ENCODE measurements around the gene VTI1B. TPM values are rescaled to one million over a fixed set of nuclear protein-coding genes. Genes with fewer than 3 reads are reported as not detected.
"Not testable (repeated sequence)": the region's sequence is repeated elsewhere in the genome, so short reads cannot be mapped to it uniquely, and the experiment has no call there.

VTI1B gene
- total RNA-seq, 2 donors from 2014 or later = 47.9 to 58.3 TPM

DNA sequence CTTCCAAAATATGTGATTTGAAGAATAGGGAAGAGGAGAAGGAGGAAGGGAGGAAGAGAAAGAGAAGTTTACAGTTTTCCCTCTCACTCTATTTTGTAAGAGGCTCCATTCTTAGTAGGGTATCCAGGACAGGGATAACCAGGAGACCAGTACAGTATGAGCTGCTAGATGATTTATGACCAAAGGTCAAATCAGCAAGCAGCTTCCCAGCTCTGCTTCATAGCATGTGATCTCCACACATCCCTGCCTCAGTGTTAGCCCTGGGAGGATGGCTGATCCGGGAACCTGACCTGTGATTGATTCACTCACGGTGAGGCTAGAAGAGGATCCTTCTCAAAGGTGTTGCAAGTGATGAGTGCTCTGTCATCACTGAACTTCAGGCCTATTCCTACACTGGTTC, 43.8 kb upstream of the VTI1B start:
- ATAC-seq (ENCODE audit: insufficient number of reproducible peaks, low FRiP score, low read depth) = no peak

GRCh38 chr14:67717048-67717447, 42.6 kb upstream of the VTI1B start:
- no peak for DNase-seq (ENCODE audit: low spot score)
- Histone ChIP-seq H3K4me3 (no peak overlapping the region), H3K4me1 (ENCODE audit: control insufficient read depth in 1 of 2, low read depth in 2 of 2) (peaks cover 0 to 4% of the 10 kb centered on the region in 2 donors), H3K27me3 (replicated peaks; ENCODE audit: insufficient read depth) (no peaks in the 10 kb centered on the region), H3K36me3 (no peaks in the 10 kb centered on the region), H3K9me3 (no peaks in the 10 kb centered on the region), H3K27ac (no peak overlapping the region)
- TF ChIP-seq, protein P1, sequence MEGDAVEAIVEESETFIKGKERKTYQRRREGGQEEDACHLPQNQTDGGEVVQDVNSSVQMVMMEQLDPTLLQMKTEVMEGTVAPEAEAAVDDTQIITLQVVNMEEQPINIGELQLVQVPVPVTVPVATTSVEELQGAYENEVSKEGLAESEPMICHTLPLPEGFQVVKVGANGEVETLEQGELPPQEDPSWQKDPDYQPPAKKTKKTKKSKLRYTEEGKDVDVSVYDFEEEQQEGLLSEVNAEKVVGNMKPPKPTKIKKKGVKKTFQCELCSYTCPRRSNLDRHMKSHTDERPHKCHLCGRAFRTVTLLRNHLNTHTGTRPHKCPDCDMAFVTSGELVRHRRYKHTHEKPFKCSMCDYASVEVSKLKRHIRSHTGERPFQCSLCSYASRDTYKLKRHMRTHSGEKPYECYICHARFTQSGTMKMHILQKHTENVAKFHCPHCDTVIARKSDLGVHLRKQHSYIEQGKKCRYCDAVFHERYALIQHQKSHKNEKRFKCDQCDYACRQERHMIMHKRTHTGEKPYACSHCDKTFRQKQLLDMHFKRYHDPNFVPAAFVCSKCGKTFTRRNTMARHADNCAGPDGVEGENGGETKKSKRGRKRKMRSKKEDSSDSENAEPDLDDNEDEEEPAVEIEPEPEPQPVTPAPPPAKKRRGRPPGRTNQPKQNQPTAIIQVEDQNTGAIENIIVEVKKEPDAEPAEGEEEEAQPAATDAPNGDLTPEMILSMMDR (IDR thresholded peaks at IDR 0.05) = no peak
- no peak for ATAC-seq (ENCODE audit: insufficient number of reproducible peaks, low FRiP score, low read depth)

More for the DNA sequence above, 43.8 kb upstream of the VTI1B start:
- H3K36me3 ChIP-seq = no peaks in the 10 kb centered on the region
- H3K4me3 ChIP-seq = no peak overlapping the region
- no peaks in the 10 kb centered on the region for H3K9me3 ChIP-seq
- H3K27me3 ChIP-seq (replicated peaks; ENCODE audit: insufficient read depth) = no peaks in the 10 kb centered on the region
- H3K4me1 ChIP-seq (ENCODE audit: control insufficient read depth in 1 of 2, low read depth in 2 of 2) = peaks cover 0 to 12% of the 10 kb centered on the region in 2 donors
- DNase-seq (ENCODE audit: low spot score) = no peak
- TF ChIP-seq, protein P1 (IDR thresholded peaks at IDR 0.05) = no peak
- H3K27ac ChIP-seq = no peak overlapping the region

DNA sequence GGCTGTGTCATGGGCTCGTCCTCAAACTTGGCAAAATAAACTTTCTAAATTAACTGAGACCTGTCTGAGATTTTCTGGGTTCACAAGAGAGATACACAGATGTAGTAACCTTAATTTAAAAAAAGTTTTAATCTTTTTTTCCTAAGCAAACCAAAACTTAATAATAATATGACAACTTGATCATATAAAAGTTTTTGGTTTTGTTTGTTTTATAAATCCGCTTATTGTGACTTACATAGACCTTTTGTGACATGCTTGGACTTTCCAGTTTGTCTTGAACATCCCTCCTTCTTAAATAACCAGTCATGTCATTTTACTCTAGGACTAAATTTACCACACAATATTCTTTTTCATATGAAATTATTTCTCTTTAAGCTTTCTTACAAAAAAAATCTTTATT, 35.8 kb upstream of the VTI1B start:
- ATAC-seq (ENCODE audit: insufficient number of reproducible peaks, low FRiP score, low read depth) = no peak
- H3K9me3 ChIP-seq = no peaks in the 10 kb centered on the region
- DNase-seq (ENCODE audit: low spot score) = no peak
- H3K4me3 ChIP-seq = no peak overlapping the region
- TF ChIP-seq, protein P1 (IDR thresholded peaks at IDR 0.05) = no peak
- no peak overlapping the region for H3K27ac ChIP-seq
- H3K36me3 ChIP-seq = no peaks in the 10 kb centered on the region
- no peaks in the 10 kb centered on the region for H3K4me1 ChIP-seq (ENCODE audit: control insufficient read depth in 1 of 2, low read depth in 2 of 2)
- H3K27me3 ChIP-seq (replicated peaks; ENCODE audit: insufficient read depth) = no peaks in the 10 kb centered on the region

GRCh38 chr14:67709796-67710195, 35.4 kb upstream of the VTI1B start:
- H3K27me3 ChIP-seq (replicated peaks; ENCODE audit: insufficient read depth); H3K4me1 ChIP-seq (ENCODE audit: control insufficient read depth in 1 of 2, low read depth in 2 of 2): not testable (repeated sequence)

DNA sequence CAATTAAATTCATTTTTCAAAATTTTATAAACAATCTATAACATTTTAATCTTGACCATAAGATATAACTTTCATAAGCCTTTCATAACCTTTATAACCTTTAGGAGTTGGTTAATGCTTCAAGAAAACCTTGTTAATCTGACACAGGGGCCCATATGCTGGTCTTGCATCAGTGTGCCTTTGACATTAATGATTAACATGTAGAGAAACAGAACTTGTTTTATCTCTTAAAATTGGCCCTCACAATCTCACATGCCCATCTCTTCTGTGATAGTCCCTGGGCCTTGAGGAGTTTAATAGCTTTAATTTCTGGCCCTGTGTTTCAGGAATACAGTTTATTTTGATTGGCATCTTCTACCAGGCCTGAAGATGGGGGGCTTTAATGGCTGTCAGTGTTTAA, 34.9 kb upstream of the VTI1B start:
- H3K4me3 ChIP-seq; ATAC-seq (ENCODE audit: insufficient number of reproducible peaks, low FRiP score, low read depth); H3K4me1 ChIP-seq (ENCODE audit: control insufficient read depth in 1 of 2, low read depth in 2 of 2); H3K27ac ChIP-seq; DNase-seq (ENCODE audit: low spot score); H3K36me3 ChIP-seq; H3K9me3 ChIP-seq; H3K27me3 ChIP-seq (replicated peaks; ENCODE audit: insufficient read depth): not testable (repeated sequence)

More at GRCh38 chr14:67709796-67710195, 35.4 kb upstream of the VTI1B start:
- ATAC-seq (ENCODE audit: insufficient number of reproducible peaks, low FRiP score, low read depth); H3K9me3 ChIP-seq; H3K36me3 ChIP-seq; H3K4me3 ChIP-seq; DNase-seq (ENCODE audit: low spot score); H3K27ac ChIP-seq: not testable (repeated sequence)

GRCh38 chr14:67705211-67705610, 30.8 kb upstream of the VTI1B start:
- Histone ChIP-seq H3K4me1 (ENCODE audit: control insufficient read depth in 1 of 2, low read depth in 2 of 2) (no peaks in the 10 kb centered on the region), H3K27me3 (replicated peaks; ENCODE audit: insufficient read depth) (no peaks in the 10 kb centered on the region), H3K36me3 (no peaks in the 10 kb centered on the region), H3K27ac (no peak overlapping the region), H3K9me3 (no peaks in the 10 kb centered on the region), H3K4me3 (no peak overlapping the region)
- ATAC-seq (ENCODE audit: insufficient number of reproducible peaks, low FRiP score, low read depth) (no peak), DNase-seq (ENCODE audit: low spot score) (no peak)
- TF ChIP-seq, protein P1 (IDR thresholded peaks at IDR 0.05) = no peak
